H1 (cell line): ENCODE measurements around the gene MAPK11. TPM values are rescaled to one million over a fixed set of nuclear protein-coding genes. Genes with fewer than 3 reads are reported as not detected.

Experiments
- CTCF ChIA-PET: fragments of 300-600 bp; sonication (Branson Sonifier 250); formaldehyde crosslinking; loops from one replicate; lab custom pipeline; 2021; ENCODE audit not compliant: partially characterized antibody; lab: Charles Lee
- POLR2A ChIA-PET: fragments of 300-600 bp; sonication (Branson Sonifier 250); formaldehyde crosslinking; loops from one replicate; lab custom pipeline; 2021; ENCODE audit warnings: inconsistent platforms; ENCODE audit not compliant: partially characterized antibody; lab: Charles Lee
- DNase-seq, 2 experiments: peaks; one replicate each; pipeline versions ENCODE4 v3.0.0 to v3.0.0-alpha.2; 2010 to 2022; ENCODE audit warnings: low spot score in 2 of 2, low read depth in 1 of 2, mixed read lengths in 1 of 2
- FAIRE-seq: peaks from 2 replicates; lab custom pipeline; 2011; peaks lifted over from hg19 to GRCh38; lab: Jason Lieb, UNC
- H2AFZ ChIP-seq: 2 replicates; pipeline ENCODE4 v1.8.1; 2012; ENCODE audit warnings: low read length, inconsistent platforms
- H2AK5ac ChIP-seq: 2 replicates; pipeline ENCODE4 v1.6.1; 2013; ENCODE audit warnings: low read depth, low read length
- H2BK120ac ChIP-seq: replicated peaks from 2 replicates; pipeline ENCODE3; 2013; ENCODE audit warnings: low read depth, low read length, inconsistent platforms
- H2BK12ac ChIP-seq: 2 replicates; pipeline ENCODE4 v1.6.1; 2013; ENCODE audit warnings: low read depth, low read length
- H2BK15ac ChIP-seq: 2 replicates; pipeline ENCODE4 v1.6.1; 2013; ENCODE audit warnings: low read length
- H2BK20ac ChIP-seq: 2 replicates; pipeline ENCODE4 v1.6.1; 2013; ENCODE audit warnings: low read length
- H2BK5ac ChIP-seq: 2 replicates; pipeline ENCODE4 v1.6.1; 2013; ENCODE audit warnings: low read depth, low read length
- H3K14ac ChIP-seq: 2 replicates; pipeline ENCODE4 v1.6.1; 2013; ENCODE audit warnings: inconsistent platforms; ENCODE audit not compliant: insufficient read length
- H3K18ac ChIP-seq: 2 replicates; pipeline ENCODE4 v1.6.1; 2013; ENCODE audit warnings: low read length; ENCODE audit errors: extremely low read depth
- H3K23ac ChIP-seq: 2 replicates; pipeline ENCODE4 v1.6.1; 2013; ENCODE audit warnings: inconsistent platforms; ENCODE audit not compliant: insufficient read length
- H3K23me2 ChIP-seq: 2 replicates; pipeline ENCODE4 v1.6.1; 2013; ENCODE audit warnings: low read depth, low read length
- H3K27ac ChIP-seq: 2 replicates; pipeline ENCODE4 v1.6.1; 2011; ENCODE audit warnings: low read depth, low read length, inconsistent platforms
- H3K27me3 ChIP-seq, 4 experiments: replicated peaks in 1 of 4; 1 replicate in 1 of 4; 2 replicates in 3 of 4; pipeline versions ENCODE4 v1.6.1 to v1.8.1; 2011 to 2013; ENCODE audit warnings: low read length in 3 of 4, mild to moderate bottlenecking in 3 of 4, inconsistent platforms in 2 of 4, mixed read lengths in 2 of 4, moderate library complexity in 1 of 4; ENCODE audit not compliant: control insufficient read depth in 3 of 4, insufficient read depth in 3 of 4; ENCODE audit errors: extremely low read depth in 1 of 4
- H3K36me3 ChIP-seq, 4 experiments: 2 replicates each; pipeline versions ENCODE4 v1.6.1 to v1.8.1; 2011 to 2013; ENCODE audit warnings: mild to moderate bottlenecking in 4 of 4, low read length in 3 of 4, moderate library complexity in 2 of 4, control low read depth in 1 of 4, inconsistent platforms in 1 of 4; ENCODE audit not compliant: insufficient read depth in 4 of 4, control insufficient read depth in 2 of 4
- H3K4ac ChIP-seq: replicated peaks from 2 replicates; pipeline ENCODE3; 2013; ENCODE audit warnings: low read length, low read depth, mixed read lengths, inconsistent platforms; ENCODE audit not compliant: insufficient read length
- H3K4me1 ChIP-seq, 4 experiments: replicated peaks in 1 of 4; 1 replicate in 1 of 4; 2 replicates in 3 of 4; pipeline versions ENCODE4 v1.6.1 to v1.8.1; 2011 to 2013; ENCODE audit warnings: low read length in 3 of 4, inconsistent platforms in 2 of 4, mixed read lengths in 1 of 4; ENCODE audit not compliant: insufficient read depth in 4 of 4, control insufficient read depth in 3 of 4
- H3K4me2 ChIP-seq, 2 experiments: 2 replicates each; pipeline versions ENCODE4 v1.6.1 to v1.8.1; 2011 to 2013; ENCODE audit warnings: low read depth in 2 of 2, low read length in 2 of 2, control low read depth in 1 of 2, inconsistent platforms in 1 of 2, mild to moderate bottlenecking in 1 of 2; ENCODE audit not compliant: insufficient read depth in 1 of 2
- H3K4me3 ChIP-seq, 4 experiments: fragments of 200-600, 300-600 bp in 1 of 4; sonication (generic), shearing (Covaris generic), sonication (Bioruptor Twin) in 1 of 4; 2 replicates each; pipeline versions ENCODE4 v1.5.1 to v1.8.1; 2011 to 2016; ENCODE audit warnings: low read length in 4 of 4, low read depth in 3 of 4, control low read depth in 2 of 4, inconsistent platforms in 2 of 4, mild to moderate bottlenecking in 2 of 4, mixed read lengths in 1 of 4, moderate library complexity in 1 of 4; ENCODE audit not compliant: insufficient read depth in 2 of 4; ENCODE audit errors: extremely low read depth in 1 of 4
- H3K56ac ChIP-seq: replicated peaks from 2 replicates; pipeline ENCODE3; 2013; ENCODE audit warnings: low read depth, mild to moderate bottlenecking, mixed read lengths, low read length, inconsistent platforms; ENCODE audit not compliant: insufficient read length
- H3K79me1 ChIP-seq: 2 replicates; pipeline ENCODE4 v1.6.1; 2013; ENCODE audit warnings: low read depth, low read length, control low read depth
- H3K79me2 ChIP-seq, 2 experiments: 2 replicates each; pipeline versions ENCODE4 v1.6.1 to v1.8.1; 2012 to 2013; ENCODE audit warnings: low read length in 2 of 2, mild to moderate bottlenecking in 2 of 2, inconsistent platforms in 1 of 2; ENCODE audit not compliant: insufficient read depth in 2 of 2, control insufficient read depth in 1 of 2
- H3K9ac ChIP-seq, 4 experiments: replicated peaks in 1 of 4; 1 replicate in 1 of 4; 2 replicates in 3 of 4; pipeline versions ENCODE4 v1.6.1 to v1.8.1; 2011 to 2013; ENCODE audit warnings: low read depth in 3 of 4, low read length in 3 of 4, control low read depth in 2 of 4, mild to moderate bottlenecking in 2 of 4, moderate library complexity in 2 of 4, inconsistent platforms in 1 of 4; ENCODE audit errors: extremely low read depth in 1 of 4
- H3K9me3 ChIP-seq, 2 experiments: 2 replicates each; pipeline versions ENCODE4 v1.6.1 to v1.8.1; 2012 to 2013; ENCODE audit warnings: mild to moderate bottlenecking in 2 of 2, moderate library complexity in 2 of 2, control low read depth in 1 of 2, inconsistent platforms in 1 of 2, low read depth in 1 of 2, low read length in 1 of 2, mixed read lengths in 1 of 2; ENCODE audit not compliant: insufficient read depth in 2 of 2
- H4K20me1 ChIP-seq, 2 experiments: replicated peaks in 1 of 2; 2 replicates each; pipeline versions ENCODE3 to v1.8.1; 2011 to 2013; ENCODE audit warnings: inconsistent platforms in 2 of 2, low read length in 2 of 2, mild to moderate bottlenecking in 1 of 2; ENCODE audit not compliant: insufficient read depth in 2 of 2, control insufficient read depth in 1 of 2
- H4K5ac ChIP-seq: 2 replicates; pipeline ENCODE4 v1.6.1; 2013; ENCODE audit warnings: low read length, low read depth, mixed read lengths, inconsistent platforms; ENCODE audit not compliant: insufficient read length
- H4K8ac ChIP-seq: 2 replicates; pipeline ENCODE4 v1.8.0; 2013; ENCODE audit warnings: mild to moderate bottlenecking, moderate library complexity, low read length, inconsistent platforms; ENCODE audit not compliant: insufficient read depth; ENCODE audit errors: extremely low read depth
- H4K91ac ChIP-seq: replicated peaks from 2 replicates; pipeline ENCODE3; 2013; ENCODE audit warnings: low read length, mixed read lengths, inconsistent platforms; ENCODE audit not compliant: insufficient read length
- ATF3 ChIP-seq: IDR thresholded peaks from 2 replicates; pipeline ENCODE4 v1.6.1; 2011; ENCODE audit warnings: low read depth, mild to moderate bottlenecking, low read length; ENCODE audit not compliant: insufficient read depth
- BACH1 ChIP-seq: IDR thresholded peaks from 2 replicates; pipeline ENCODE4 v1.6.1; 2012; ENCODE audit warnings: low read length, improper control_type of control experiment
- E2F6 ChIP-seq: IDR thresholded peaks from 2 replicates; pipeline ENCODE4 v1.6.1; 2012; ENCODE audit warnings: inconsistent platforms
- EZH2 ChIP-seq: fragments of 200-600 bp; sonication (generic); IDR thresholded peaks from 2 replicates; pipeline ENCODE4 v1.7.1; 2012; ENCODE audit warnings: low read depth, mild to moderate bottlenecking, moderate library complexity, low read length, inconsistent platforms; ENCODE audit not compliant: severe bottlenecking
- GTF2F1 ChIP-seq: IDR thresholded peaks from 2 replicates; pipeline ENCODE4 v1.6.1; 2012; ENCODE audit warnings: low read depth, low read length, improper control_type of control experiment, borderline replicate concordance
- POU5F1 ChIP-seq: IDR thresholded peaks from 2 replicates; pipeline ENCODE4 v1.6.1; 2011; ENCODE audit warnings: low read depth, mild to moderate bottlenecking, low read length, moderate library complexity
- RNF2 ChIP-seq: fragments of 200-900, 300-1000 bp; sonication (generic); IDR thresholded peaks from 2 replicates; pipeline ENCODE4 v1.7.1; 2016; ENCODE audit warnings: borderline replicate concordance, low read depth, mild to moderate bottlenecking, antibody characterized with exemption, low read length; ENCODE audit not compliant: poor library complexity, severe bottlenecking; ENCODE audit errors: missing control alignments
- SP4 ChIP-seq: IDR thresholded peaks from 2 replicates; pipeline ENCODE4 v1.6.1; 2012; ENCODE audit warnings: low read length, inconsistent platforms
- ZNF274 ChIP-seq: IDR thresholded peaks from 2 replicates; pipeline ENCODE4 v1.7.0; 2012; ENCODE audit warnings: low read length, borderline replicate concordance; ENCODE audit errors: extremely low read depth
- WGBS, 2 experiments: shearing (Covaris generic) in 1 of 2; methylation state at CpG; one replicate each; pipeline versions ENCODE4 v1.1.6 to v1.1.7; 2013 to 2015; ENCODE audit warnings: low lambda C conversion rate in 2 of 2, mixed read lengths in 2 of 2, inconsistent platforms in 1 of 2, low coverage in 1 of 2, missing lambda C conversion rate in 1 of 2; ENCODE audit not compliant: insufficient replicate concordance in 2 of 2, insufficient coverage in 1 of 2, insufficient read length in 1 of 2; ENCODE audit errors: extremely low coverage in 1 of 2, missing lambda C conversion rate in 1 of 2; 5-methylcytosine and 5-hydroxymethylcytosine counted together
- polyA plus RNA-seq, 7 experiments: library from polyadenylated mRNA; depleted of rRNA in 3 of 7; stranded (reverse) in 5 of 7; unstranded in 2 of 7; fragments of >200 nt in 5 of 7; fragments of 200-250 nt in 2 of 7; gene quantifications; 1 replicate in 5 of 7; 2 replicates in 1 of 7; 4 replicates in 1 of 7; pipeline versions ENCODE4 v1.2.1 to v1.2.3, GENCODE V29; 2011 to 2013; ENCODE audit warnings: missing spikeins in 2 of 7, mixed read lengths in 2 of 7
- total RNA-seq: library from RNA; stranded (reverse); fragmentation: NEBNext Ultra II Directional; extraction: Animal tissue kit (Norgen Biotek cat#: 25700); gene quantifications from 2 replicates; pipeline ENCODE4 v1.2.1, GENCODE V29; 2021

MAPK11 gene
- total and polyA plus RNA-seq, 2 of the 8 experiments (the other 6 are each of a cell fraction or from before 2014, with no cell fraction given), result 0.70 to 1.5 TPM

GRCh38 chr22:50266994-50267393, 3.2 kb downstream of the MAPK11 start:
- ChIA-PET POLR2A (interaction anchor here (1.9 kb wide), 1 partner anchor 16 kb away, joined by 4 read pairs; the partner anchor contains the start of gene HDAC10), CTCF (interaction anchor here (0.5 to 4.7 kb wide), 8 partner anchors 10 to 86 kb away, joined by 3 to 30 read pairs (median 4); partner anchors contain the start of gene HDAC10)
- Histone ChIP-seq H2BK15ac (no peak overlapping the region), H2BK12ac (no peak overlapping the region), H3K79me2 (no peaks in the 10 kb centered on the region), H2BK120ac (no peak overlapping the region), H3K14ac (no peak overlapping the region), H4K5ac (no peak overlapping the region), H3K56ac (no peak overlapping the region), H3K4me2 (peak overlapping the region; percentile 28 to 52; a peak in 2 of 4 replicates), H2AK5ac (no peak overlapping the region), H4K20me1 (no peaks in the 10 kb centered on the region), H3K23me2 (peaks cover 11% of the 10 kb centered on the region; the same call in 1 of the 2 replicates), H3K9ac (no peak overlapping the region), H2AFZ (no peak overlapping the region), H3K9me3 (peaks cover 0 to 10% of the 10 kb centered on the region in 2 experiments; a peak in 1 of 4 replicates), H4K8ac (no peak overlapping the region), H3K4ac (no peak overlapping the region), H3K4me1 (peaks cover 2 to 18% (median 13%) of the 10 kb centered on the region in 4 experiments; a peak in 6 of 7 replicates), H3K18ac (no peak overlapping the region), H3K79me1 (no peaks in the 10 kb centered on the region), H3K36me3 (no peaks in the 10 kb centered on the region), H3K27ac (no peak overlapping the region), H2BK20ac (no peak overlapping the region), H4K91ac (no peak overlapping the region), H3K23ac (no peak overlapping the region), H3K27me3 (peaks cover 24 to 57% (median 46%) of the 10 kb centered on the region in 4 experiments; a peak in 6 of 7 replicates), H2BK5ac (no peak overlapping the region), H3K4me3 (peak overlapping the region in 1 of 4 experiments; percentile 51; a peak in 1 of 8 replicates)
- TF ChIP-seq POU5F1 (no peak), BACH1 (no peak), RNF2 (no peak), EZH2 (no peak), ATF3 (no peak), ZNF274 (no peak), GTF2F1 (no peak), E2F6 (no peak), SP4 (no peak)
- FAIRE-seq (no peak), DNase-seq (no peak)
- WGBS, 2 experiments, result 79% methylated on average over 25 of the region's 37 CpGs; no CpG with 5 or more reads in 1 of the 2 experiments
